Measurements from ENCODE around the gene APOO. TPM values are rescaled to one million over a fixed set of nuclear protein-coding genes. Genes with fewer than 3 reads are reported as not detected.

The APOO gene
- total RNA-seq, 1 donor from 2014 or later, result 34.6 TPM

DNA sequence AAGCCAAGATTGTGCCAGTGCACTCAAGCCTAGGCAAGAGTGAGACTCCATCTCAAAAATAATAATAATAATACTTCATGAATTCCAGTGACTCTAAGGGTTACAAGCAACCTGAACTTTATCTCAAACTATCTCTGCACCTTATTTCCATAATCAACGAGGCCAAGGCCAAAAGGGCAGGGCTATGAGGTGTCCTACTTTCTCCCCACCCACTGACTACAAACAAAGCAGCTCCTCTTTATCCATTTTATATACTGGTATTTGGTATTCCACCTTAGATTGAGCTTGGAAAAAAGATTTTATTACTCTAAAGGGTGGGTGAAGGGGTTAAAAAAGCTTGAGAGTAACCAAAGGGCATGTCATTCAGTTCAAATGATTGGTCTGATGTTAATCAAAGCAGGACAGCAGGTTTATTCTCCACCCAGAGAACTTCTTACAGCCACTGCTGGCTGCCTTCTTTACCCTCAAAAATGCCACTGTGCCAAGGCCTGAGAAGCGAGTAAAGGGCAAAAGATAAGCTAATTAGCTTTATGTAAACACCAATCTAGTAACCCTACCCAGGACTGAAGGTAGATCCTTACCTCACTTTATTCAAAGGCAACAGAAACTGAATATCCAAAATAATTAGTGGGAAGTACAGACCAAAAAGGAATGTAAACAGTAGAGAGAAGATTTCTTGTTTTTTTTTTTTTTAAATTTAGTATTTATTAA is 28.2 kb downstream of the APOO start:
- no peaks in the 10 kb centered on the region for H3K27me3 ChIP-seq (ENCODE audit: insufficient read depth, low read length)
- no peak for DNase-seq (ENCODE audit: low read depth)
- H2AFZ ChIP-seq (ENCODE audit: low read depth, low read length), result no peak overlapping the region
- TF ChIP-seq EZH2 (IDR thresholded peaks at IDR 0.05; ENCODE audit: insufficient read depth, low read length), result no peak
- TF ChIP-seq, protein P1, sequence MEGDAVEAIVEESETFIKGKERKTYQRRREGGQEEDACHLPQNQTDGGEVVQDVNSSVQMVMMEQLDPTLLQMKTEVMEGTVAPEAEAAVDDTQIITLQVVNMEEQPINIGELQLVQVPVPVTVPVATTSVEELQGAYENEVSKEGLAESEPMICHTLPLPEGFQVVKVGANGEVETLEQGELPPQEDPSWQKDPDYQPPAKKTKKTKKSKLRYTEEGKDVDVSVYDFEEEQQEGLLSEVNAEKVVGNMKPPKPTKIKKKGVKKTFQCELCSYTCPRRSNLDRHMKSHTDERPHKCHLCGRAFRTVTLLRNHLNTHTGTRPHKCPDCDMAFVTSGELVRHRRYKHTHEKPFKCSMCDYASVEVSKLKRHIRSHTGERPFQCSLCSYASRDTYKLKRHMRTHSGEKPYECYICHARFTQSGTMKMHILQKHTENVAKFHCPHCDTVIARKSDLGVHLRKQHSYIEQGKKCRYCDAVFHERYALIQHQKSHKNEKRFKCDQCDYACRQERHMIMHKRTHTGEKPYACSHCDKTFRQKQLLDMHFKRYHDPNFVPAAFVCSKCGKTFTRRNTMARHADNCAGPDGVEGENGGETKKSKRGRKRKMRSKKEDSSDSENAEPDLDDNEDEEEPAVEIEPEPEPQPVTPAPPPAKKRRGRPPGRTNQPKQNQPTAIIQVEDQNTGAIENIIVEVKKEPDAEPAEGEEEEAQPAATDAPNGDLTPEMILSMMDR (IDR thresholded peaks at IDR 0.05; ENCODE audit: insufficient read depth, low read depth, low read length), result no peak
- H3K9ac ChIP-seq (ENCODE audit: low read length), result no peak overlapping the region
- H3K4me3 ChIP-seq (ENCODE audit: insufficient read depth, low read depth, low read length), result no peak overlapping the region
- no peak overlapping the region for H3K4me3 Mint-ChIP-seq (ENCODE audit: unreplicated experiment)
- no peaks in the 10 kb centered on the region for H3K36me3 ChIP-seq (ENCODE audit: insufficient read depth, low read length)
- no peak overlapping the region for H3K27ac Mint-ChIP-seq (ENCODE audit: unreplicated experiment)
- no peaks in the 10 kb centered on the region for H3K79me2 ChIP-seq (ENCODE audit: insufficient read depth, low read length)
- H3K4me1 Mint-ChIP-seq (ENCODE audit: low read depth, unreplicated experiment), result peaks cover 13% of the 10 kb centered on the region
- H3K4me2 ChIP-seq (ENCODE audit: low read length), result no peak overlapping the region
- H4K20me1 ChIP-seq (ENCODE audit: insufficient read depth, low read length), result no peaks in the 10 kb centered on the region
- no peaks in the 10 kb centered on the region for H3K27me3 Mint-ChIP-seq (ENCODE audit: low read depth, unreplicated experiment)
- H3K27ac ChIP-seq (ENCODE audit: low read depth, low read length), result no peak overlapping the region
- H3K4me1 ChIP-seq (ENCODE audit: insufficient read depth, low read length), result peaks cover 17% of the 10 kb centered on the region
- FAIRE-seq, result no peak
- no peaks in the 10 kb centered on the region for H3K36me3 Mint-ChIP-seq (ENCODE audit: low read depth, unreplicated experiment)
- no peaks in the 10 kb centered on the region for H3K9me3 ChIP-seq (ENCODE audit: insufficient read depth, low read depth, low read length)
- H3K9me3 Mint-ChIP-seq (ENCODE audit: unreplicated experiment), result no peaks in the 10 kb centered on the region

DNA sequence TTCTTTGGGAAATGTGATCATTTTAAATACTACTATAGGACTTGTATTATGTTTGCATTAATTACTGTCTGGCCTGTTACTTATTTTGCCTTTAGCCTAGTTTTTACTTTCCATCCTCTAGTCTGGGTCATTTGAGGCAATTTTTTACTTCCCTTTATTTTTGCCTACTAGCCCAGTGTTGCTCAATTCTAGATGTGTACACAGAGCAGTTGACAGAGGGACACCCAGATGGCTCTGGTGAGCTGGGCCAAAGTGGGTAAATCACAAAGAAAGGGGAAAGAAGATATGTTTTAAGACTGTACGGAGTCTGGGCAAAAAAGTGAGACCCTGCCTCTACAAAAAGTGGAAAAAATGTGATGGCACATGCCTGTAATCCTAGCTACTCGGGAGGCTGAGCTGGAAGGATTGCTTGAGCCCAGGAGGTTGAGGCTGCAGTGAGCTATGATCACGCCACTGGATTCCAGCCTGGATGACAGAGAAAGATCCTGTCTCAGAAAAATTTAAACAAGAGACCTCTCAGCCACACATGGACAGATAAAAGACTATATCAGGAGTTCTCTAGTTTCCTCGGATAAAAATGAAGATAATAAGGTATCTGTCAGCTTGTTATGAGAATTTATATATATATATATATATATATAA is 35.7 kb downstream of the APOO start:
- no peaks in the 10 kb centered on the region for H3K79me2 ChIP-seq (ENCODE audit: insufficient read depth, low read length)
- H3K4me1 ChIP-seq (ENCODE audit: insufficient read depth, low read length), result peaks cover 7% of the 10 kb centered on the region
- no peaks in the 10 kb centered on the region for H3K9me3 ChIP-seq (ENCODE audit: insufficient read depth, low read depth, low read length)
- no peak overlapping the region for H3K4me3 ChIP-seq (ENCODE audit: insufficient read depth, low read depth, low read length)
- H3K27ac ChIP-seq (ENCODE audit: low read depth, low read length), result no peak overlapping the region
- Mint-ChIP-seq H3K4me3 (ENCODE audit: unreplicated experiment) (no peak overlapping the region), H3K4me1 (ENCODE audit: low read depth, unreplicated experiment) (no peaks in the 10 kb centered on the region), H3K9me3 (ENCODE audit: unreplicated experiment) (no peaks in the 10 kb centered on the region), H3K36me3 (ENCODE audit: low read depth, unreplicated experiment) (no peaks in the 10 kb centered on the region), H3K27me3 (ENCODE audit: low read depth, unreplicated experiment) (no peaks in the 10 kb centered on the region), H3K27ac (ENCODE audit: unreplicated experiment) (no peak overlapping the region)
- no peaks in the 10 kb centered on the region for H3K36me3 ChIP-seq (ENCODE audit: insufficient read depth, low read length)
- no peak overlapping the region for H3K9ac ChIP-seq (ENCODE audit: low read length)
- H3K4me2 ChIP-seq (ENCODE audit: low read length), result no peak overlapping the region
- no peak for TF ChIP-seq EZH2 (IDR thresholded peaks at IDR 0.05; ENCODE audit: insufficient read depth, low read length)
- TF ChIP-seq, protein P1 (IDR thresholded peaks at IDR 0.05; ENCODE audit: insufficient read depth, low read depth, low read length), result no peak
- DNase-seq (ENCODE audit: low read depth) (no peak), FAIRE-seq (no peak)
- no peak overlapping the region for H2AFZ ChIP-seq (ENCODE audit: low read depth, low read length)
- no peaks in the 10 kb centered on the region for H4K20me1 ChIP-seq (ENCODE audit: insufficient read depth, low read length)
- H3K27me3 ChIP-seq (ENCODE audit: insufficient read depth, low read length), result no peaks in the 10 kb centered on the region

DNA sequence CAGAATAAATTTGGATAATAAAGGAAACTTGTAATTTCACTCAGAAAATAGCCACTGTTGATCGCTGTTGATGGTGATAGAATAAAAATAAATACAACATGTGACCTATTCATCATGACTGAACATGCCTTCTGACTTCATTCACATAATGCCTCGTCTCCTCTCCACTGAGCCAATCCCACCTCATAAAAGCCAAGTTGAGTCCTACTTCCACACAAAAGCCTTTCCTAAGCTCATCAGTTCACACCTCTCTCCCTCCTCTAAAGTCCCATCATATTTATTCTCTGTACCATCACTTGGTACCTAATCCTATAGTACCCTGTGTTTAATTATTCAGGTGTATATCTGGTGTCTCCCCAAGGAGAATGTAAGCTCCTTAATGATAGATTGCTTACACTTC is 37.7 kb downstream of the APOO start:
- Histone ChIP-seq H3K4me3 (ENCODE audit: insufficient read depth, low read depth, low read length) (no peak overlapping the region), H3K4me2 (ENCODE audit: low read length) (no peak overlapping the region), H3K79me2 (ENCODE audit: insufficient read depth, low read length) (no peaks in the 10 kb centered on the region), H3K27ac (ENCODE audit: low read depth, low read length) (no peak overlapping the region), H3K9ac (ENCODE audit: low read length) (no peak overlapping the region), H3K9me3 (ENCODE audit: insufficient read depth, low read depth, low read length) (no peaks in the 10 kb centered on the region), H2AFZ (ENCODE audit: low read depth, low read length) (no peak overlapping the region), H3K27me3 (ENCODE audit: insufficient read depth, low read length) (no peaks in the 10 kb centered on the region), H3K36me3 (ENCODE audit: insufficient read depth, low read length) (no peaks in the 10 kb centered on the region), H3K4me1 (ENCODE audit: insufficient read depth, low read length) (peaks cover 7% of the 10 kb centered on the region), H4K20me1 (ENCODE audit: insufficient read depth, low read length) (no peaks in the 10 kb centered on the region)
- Mint-ChIP-seq H3K9me3 (ENCODE audit: unreplicated experiment) (no peaks in the 10 kb centered on the region), H3K27me3 (ENCODE audit: low read depth, unreplicated experiment) (no peaks in the 10 kb centered on the region), H3K27ac (ENCODE audit: unreplicated experiment) (no peak overlapping the region), H3K36me3 (ENCODE audit: low read depth, unreplicated experiment) (peaks cover 4% of the 10 kb centered on the region), H3K4me1 (ENCODE audit: low read depth, unreplicated experiment) (no peaks in the 10 kb centered on the region), H3K4me3 (ENCODE audit: unreplicated experiment) (no peak overlapping the region)
- FAIRE-seq, result no peak
- DNase-seq (ENCODE audit: low read depth), result no peak
- TF ChIP-seq, protein P1 (IDR thresholded peaks at IDR 0.05; ENCODE audit: insufficient read depth, low read depth, low read length), result no peak
- no peak for TF ChIP-seq EZH2 (IDR thresholded peaks at IDR 0.05; ENCODE audit: insufficient read depth, low read length)
